GM13976 (cell line): ENCODE measurements around the gene IRS2.

Experiments used
- DNase-seq: peaks from one replicate; pipeline ENCODE4 v3.0.0; 2012; ENCODE audit warnings: low spot score
- in situ Hi-C: fragments of 300-500 bp; cut with MboI; formaldehyde crosslinking; loops from one replicate; pipeline ENCODE4 v1.12.0; 2022; ENCODE audit warnings: low sequenced_read_pairs, mixed read lengths, inconsistent platforms; ENCODE audit not compliant: unreplicated experiment
- TF ChIP-seq, protein P1 (sequence below): IDR thresholded peaks from 2 replicates; pipeline ENCODE4 v1.5.1; 2012; ENCODE audit warnings: borderline replicate concordance, mild to moderate bottlenecking; ENCODE audit not compliant: insufficient read depth; ENCODE audit errors: extremely low read depth, missing control alignments, control extremely low read depth

IRS2 gene

DNA sequence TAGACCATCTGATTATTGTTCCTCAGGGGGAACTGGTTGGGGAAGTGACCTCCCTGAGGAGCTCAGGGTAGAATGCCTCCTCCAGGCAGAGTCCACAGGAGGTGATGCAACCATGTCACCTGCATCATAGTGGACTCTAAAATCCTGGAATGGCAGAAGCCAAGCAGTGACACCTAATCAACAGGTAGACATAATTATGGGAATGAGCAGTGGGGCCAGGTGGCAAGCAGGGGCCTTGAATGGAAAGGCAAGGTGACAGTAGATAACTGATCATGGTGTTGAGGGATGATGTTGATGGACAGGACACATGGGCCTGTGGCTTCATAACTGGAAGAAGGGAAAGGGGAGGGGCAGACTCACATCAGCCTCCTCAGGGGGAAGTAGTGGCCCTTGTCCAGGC, 27.3 kb upstream of the IRS2 start:
- TF ChIP-seq, protein P1, sequence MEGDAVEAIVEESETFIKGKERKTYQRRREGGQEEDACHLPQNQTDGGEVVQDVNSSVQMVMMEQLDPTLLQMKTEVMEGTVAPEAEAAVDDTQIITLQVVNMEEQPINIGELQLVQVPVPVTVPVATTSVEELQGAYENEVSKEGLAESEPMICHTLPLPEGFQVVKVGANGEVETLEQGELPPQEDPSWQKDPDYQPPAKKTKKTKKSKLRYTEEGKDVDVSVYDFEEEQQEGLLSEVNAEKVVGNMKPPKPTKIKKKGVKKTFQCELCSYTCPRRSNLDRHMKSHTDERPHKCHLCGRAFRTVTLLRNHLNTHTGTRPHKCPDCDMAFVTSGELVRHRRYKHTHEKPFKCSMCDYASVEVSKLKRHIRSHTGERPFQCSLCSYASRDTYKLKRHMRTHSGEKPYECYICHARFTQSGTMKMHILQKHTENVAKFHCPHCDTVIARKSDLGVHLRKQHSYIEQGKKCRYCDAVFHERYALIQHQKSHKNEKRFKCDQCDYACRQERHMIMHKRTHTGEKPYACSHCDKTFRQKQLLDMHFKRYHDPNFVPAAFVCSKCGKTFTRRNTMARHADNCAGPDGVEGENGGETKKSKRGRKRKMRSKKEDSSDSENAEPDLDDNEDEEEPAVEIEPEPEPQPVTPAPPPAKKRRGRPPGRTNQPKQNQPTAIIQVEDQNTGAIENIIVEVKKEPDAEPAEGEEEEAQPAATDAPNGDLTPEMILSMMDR = no peak
- DNase-seq = no peak
- in situ Hi-C loops = no loop called here

DNA sequence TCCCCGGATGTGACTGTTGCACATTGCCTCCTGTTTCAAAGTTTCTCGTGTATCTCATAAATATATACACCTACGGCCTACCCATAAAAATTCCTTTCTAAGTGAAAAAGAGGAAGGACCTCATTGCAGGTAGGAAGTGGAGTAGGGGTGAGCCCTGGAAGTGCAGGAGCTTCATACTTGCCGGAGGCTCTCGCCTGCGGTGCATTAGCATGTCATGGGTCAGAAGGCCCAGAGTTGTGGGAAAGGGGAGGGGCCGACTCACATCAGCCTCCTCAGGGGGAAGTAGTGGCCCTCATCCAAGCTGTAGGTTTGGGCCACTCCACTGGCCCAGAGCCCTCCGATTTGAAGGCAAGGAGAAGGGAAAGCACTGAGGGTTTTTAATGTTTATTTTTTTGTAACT, 26.0 kb upstream of the IRS2 start:
- in situ Hi-C loops = no loop called here
- TF ChIP-seq, protein P1 = no peak
- DNase-seq = no peak

DNA sequence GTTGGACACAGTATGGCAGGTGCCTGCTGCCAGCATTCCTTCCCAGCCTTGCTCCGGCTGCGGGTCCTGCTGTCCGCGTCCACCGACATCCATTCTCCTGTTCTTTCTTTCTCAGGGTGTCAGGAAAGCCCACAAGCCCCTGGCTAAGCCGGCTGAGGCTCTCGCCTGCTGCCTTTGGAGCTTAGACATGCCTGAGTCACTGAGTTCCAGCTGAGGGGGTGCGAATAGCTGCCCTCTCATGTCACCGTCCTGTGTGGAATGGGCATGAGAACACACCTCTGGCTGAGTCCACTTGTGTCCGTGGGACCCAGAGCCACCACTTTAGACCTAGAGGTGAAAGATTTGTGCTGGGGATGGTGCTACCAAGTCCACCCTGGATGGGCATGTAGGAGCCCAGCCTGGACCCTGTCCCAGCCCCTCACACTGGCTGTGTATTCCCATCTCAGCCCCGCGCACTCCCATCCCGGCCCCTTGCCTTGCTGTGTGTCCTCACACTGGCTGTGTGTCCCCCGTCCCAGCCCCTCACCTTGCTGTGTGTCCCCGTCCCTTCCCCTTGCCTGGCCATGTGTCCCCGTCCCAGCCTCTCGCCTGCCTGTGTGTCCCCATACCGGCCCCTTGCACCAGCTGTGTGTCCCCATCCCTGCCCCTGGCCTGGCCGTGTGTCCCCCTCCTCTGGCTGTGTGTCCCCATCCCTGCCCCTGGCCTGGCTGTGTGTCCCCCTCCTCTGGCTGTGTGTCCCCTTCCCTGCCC, 24.6 kb upstream of the IRS2 start:
- in situ Hi-C loops = no loop called here
- DNase-seq = no peak
- TF ChIP-seq, protein P1 = no peak

DNA sequence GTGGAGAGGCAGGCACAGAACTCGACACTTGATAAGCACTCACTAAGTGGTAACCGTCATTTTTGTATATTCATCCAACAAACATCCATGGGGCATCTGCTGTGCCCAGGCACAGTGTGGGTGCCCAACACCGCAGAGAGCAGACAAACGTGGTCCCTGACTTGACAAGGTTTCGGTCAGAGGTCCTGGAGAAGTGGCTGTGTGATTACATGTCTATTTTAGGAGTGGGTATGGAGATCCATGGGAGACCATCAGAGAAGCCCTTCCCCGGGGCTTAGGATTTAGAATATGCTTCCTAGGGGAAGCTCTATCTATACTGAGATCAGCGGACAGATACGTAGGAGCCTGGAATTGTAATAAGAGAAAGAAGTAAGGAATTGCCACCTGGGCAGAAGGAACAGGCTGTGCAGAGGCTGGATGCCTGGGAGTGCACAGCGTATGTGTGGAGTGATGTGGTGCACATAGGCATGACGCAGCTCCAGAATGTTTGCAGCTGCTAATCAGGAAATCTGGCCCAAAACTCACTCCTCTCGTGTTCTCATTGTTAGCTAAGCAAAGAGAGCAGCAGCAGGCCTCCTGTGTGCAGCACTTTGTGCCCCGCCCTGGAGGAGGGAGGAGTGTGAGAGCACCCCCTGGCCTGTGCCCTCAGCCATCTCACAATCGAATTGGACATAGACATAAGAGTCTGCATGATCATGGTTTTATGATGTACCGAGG, 23.0 kb upstream of the IRS2 start:
- DNase-seq = no peak
- in situ Hi-C loops = no loop called here
- TF ChIP-seq, protein P1 = no peak

DNA sequence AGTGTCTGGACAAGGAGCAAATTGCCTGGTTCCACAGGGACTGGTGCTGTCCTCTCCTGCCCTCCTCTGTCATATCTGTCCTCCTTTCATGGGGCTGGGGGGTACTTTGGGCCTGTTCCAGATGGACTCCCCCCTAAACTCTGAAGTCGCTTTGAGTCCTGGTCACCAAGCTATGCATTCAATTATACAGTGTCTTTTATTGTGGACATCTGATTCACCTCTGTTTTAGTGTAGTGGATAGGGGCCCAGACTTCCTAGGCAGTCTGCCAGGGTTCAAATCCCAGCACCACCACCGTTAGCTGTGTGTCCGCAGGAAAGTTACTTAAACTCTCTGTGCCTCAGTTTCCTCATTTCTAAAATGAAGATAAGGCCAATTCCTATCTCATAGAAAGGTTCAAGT, 21.0 kb upstream of the IRS2 start:
- in situ Hi-C loops = no loop called here
- TF ChIP-seq, protein P1 = no peak
- no peak for DNase-seq

DNA sequence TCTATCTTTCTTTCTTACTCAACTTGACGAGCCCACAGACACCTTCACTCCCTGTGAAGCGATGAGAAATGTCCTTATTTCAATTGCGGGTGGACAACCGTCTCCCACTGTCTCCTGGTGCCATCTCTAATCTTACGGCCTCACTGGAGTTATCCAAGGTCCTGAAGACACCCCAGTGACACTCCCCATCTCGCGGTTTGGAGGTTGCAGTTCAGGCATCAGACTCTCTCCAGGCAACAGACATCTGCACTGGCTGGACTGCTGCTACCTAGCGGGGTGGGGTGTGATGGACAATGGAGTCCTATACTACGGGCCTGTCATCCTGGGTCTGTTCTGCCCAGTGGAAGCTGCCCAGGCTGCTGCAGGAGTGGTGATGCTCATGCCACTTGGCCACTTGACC, 18.3 kb upstream of the IRS2 start:
- in situ Hi-C loops = no loop called here
- TF ChIP-seq, protein P1 = no peak
- DNase-seq = no peak
